Astrocyte of the hippocampus (primary cell): ENCODE data around the gene NCOR2.
"Not testable (repeated sequence)": the region's sequence is repeated elsewhere in the genome, so short reads cannot be mapped to it uniquely, and the experiment has no call there.

ENCODE experiments used
- DNase-seq: peaks from one replicate; pipeline ENCODE4 v3.0.0; 2011; ENCODE audit warnings: low read depth, low spot score

The NCOR2 gene

DNA sequence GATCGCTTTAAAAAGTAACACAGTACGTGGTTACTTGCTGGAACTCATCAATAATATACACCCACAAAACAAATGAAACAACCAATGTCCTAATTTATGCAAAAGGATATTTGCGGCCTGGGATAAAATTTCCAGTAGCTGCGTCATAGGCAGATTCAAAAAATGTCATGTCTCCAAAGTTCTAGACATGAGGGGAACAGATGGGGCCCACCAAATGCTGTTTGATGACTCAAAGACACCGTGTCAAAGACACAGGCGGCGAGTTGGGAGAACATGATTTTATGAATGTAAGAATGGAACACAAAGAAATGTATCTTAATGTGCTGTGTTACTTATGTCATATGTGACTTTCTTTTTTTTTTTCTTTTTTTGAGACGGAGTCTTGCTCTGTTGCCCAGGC lies 34.3 kb upstream of the NCOR2 start:
- DNase-seq = no peak

DNA sequence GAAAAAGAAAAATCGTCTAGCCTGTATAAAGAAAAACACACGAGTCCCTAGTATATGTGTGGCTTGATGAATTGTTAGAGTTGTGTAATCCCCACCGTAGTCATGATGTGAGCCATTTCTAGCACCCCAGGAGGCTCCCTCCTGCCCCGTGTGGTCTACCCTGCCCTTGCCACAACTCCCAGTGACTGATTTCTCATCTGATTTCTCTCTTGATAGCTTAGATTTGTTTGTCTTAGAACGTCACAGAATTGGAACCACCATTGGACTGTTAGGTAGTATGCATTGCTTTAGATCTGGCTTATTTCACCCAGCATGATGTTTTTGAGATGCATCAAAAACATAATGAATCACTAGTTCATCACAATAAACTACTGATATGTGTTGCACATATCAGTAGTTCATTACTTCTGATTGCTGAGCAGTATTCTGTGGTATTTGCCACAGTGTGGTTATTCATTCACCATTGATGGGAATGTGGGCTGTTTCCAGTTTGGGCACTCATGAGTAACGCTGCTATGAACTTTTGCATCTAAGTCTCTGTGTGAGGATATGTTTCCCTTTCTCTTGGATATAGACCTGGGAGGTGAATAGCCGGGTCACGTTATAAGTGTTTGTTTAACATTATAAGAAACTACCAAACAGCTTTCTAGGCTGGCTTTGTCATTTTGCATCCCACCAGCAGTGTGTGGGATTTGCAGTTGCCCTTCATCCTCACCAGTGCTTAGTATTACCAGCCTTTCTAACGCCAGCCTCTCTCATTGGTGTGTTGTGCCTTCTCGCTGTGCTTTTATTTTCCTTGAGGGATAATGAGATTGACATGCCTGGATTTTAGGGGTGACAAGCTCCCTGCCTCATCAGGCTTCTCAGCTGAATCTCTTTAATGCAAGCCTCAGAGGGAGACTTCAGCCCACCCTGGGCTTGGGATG lies 31.9 kb upstream of the NCOR2 start:
- peak; percentile 46 for DNase-seq

DNA sequence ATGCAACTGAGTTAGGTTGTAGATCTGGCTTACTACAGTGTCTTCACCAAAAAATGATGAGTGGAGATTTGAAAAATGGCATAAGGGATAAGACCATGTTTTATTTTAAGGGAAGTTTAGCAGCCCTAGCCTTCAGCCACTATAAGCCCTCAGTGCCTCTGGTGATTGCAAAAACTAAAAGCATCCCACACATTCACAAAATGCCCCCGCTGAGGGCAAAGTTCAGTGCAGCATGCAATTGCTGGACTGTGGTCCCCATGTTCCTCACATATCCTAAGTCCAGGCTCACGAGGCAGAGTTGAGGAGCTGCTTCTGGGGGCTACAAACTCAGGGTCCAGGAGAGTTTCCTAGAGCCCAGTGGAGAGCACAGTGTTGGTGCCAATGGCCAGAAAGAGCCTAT lies 29.6 kb upstream of the NCOR2 start:
- no peak for DNase-seq

DNA sequence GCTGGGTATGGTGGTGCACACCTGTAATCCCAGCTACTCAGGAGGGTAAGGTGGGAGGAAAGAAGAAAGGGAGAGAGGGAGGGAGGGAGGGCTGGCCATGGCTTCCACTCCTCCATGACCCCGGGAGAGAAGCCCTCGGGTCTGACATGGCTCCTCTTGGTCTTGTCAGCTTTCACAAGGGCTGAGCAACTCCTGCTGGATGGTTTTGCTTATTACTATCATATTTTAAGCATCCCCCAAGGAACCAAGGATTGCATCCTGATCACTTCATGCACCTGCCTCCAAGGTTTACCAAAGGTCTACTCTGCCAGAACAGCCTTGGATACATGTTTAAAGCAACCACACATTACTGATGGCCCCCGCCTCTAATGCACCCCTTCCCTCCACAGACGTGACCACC lies 28.0 kb upstream of the NCOR2 start:
- DNase-seq = no peak

DNA sequence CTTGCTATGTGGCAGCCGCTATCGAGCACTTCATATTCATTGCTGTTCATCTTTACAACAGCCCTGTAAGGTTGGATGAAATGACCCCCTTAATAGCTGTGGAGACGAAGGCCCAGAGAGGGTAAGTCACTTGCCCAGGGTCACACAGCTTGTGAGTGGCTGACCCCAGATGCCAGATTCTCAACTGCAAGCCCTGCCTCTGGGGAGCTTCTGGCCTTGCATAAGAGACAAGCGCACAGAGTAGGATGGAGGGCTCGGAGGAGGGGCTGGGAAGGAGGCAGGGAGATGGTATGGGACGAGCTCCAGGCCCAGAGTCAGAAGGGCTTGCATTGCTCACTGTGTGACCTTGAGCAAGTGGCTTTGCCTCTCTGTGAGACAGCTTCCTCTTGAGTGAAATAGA lies 27.4 kb upstream of the NCOR2 start:
- DNase-seq = no peak

DNA sequence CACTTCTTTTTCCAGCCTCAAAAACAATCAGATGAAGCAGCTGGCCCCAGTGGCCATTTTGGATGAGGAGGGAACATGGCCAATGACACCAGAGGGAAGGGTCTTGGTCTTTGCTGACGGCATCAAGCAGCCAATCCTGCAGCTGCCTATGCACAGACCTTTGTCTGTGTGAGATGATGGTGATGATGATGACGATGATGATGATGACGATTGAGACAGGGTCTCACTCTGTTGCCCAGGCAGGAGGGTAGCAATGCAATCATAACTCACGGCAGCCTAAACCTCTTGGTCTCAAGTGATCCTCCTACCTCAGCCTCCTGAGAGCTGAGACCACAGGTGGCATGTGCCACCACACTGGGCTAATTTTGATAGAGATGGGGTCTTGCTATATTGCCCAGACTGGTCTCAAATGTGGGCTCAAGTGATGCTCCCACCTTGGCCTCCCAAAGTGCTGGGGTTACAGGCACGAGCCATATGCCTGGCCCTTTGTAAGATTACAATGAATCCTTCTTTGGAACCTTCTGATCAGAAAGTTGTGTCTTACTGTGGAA lies 26.5 kb upstream of the NCOR2 start:
- no peak for DNase-seq

DNA sequence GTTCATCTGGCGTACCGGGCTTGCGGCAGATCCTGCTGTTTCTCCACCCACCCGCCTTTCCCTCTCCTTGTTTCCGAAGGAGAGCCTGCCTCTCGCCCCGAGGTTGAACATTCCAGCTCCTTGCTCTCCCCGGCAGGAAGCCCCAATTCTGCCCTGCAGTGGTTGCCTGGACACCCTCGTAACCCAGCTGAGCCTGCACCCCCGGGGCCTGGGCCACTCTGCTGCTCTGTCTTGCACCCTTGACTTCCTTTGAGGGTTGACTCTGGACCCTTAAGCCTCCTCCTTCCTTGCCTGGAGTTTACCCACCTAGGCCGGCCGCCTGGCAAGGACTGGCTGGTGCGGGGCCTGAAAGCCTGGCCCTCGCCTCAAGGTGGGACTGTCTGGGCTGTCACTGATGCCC lies 25.8 kb upstream of the NCOR2 start:
- no peak for DNase-seq

DNA sequence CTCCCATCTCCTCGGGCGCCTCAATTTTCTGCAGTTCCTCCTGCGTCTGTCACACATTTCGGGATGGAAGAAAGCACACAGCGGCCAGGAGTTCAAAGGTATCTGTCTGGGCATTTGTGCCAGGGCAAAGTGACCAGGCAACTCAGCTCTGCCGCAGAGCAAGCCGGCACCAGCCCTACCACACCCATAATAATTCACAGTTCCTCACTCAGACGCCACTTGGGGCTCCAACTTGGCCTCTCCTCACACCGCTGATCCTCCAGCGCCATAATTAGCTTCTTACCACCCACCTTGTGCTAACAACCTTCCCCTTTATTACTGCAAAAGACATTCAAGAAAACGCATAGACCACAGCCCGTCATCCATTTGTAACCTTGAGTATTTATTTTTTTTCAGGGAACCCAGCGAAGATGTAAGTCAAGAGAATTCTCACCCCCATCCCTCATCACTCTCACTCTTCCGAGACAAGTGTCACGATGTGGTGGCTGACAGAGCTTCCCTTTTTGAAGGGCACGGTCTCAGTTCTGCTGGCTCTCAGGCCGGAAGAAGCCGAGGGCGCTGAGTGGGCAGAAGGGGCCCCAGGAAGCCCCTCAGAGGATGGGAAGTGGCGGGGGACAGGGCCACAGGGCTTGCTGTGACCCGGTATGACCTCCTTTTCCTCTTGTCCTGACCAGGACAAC lies 25.2 kb upstream of the NCOR2 start:
- no peak for DNase-seq

DNA sequence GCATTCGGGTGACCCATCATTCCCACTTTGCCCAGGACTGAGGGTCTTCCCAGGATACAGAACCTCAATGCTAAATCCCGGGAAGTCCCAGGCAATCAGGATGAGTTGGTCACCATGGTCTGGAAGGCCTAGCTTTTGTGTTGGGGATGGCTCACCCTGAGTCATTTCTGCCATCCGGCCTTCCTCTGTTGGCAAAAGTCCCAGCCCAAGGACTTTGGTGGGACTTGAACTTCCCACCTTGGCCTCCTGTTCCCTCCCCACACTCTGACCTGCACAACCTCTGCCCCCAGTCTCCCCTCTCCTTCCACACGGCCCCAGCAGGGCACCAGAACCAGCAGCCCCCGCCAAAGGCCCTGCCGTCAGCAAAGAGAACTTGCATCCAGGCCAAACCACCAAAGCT lies 24.6 kb upstream of the NCOR2 start:
- peak; percentile 54 for DNase-seq

DNA sequence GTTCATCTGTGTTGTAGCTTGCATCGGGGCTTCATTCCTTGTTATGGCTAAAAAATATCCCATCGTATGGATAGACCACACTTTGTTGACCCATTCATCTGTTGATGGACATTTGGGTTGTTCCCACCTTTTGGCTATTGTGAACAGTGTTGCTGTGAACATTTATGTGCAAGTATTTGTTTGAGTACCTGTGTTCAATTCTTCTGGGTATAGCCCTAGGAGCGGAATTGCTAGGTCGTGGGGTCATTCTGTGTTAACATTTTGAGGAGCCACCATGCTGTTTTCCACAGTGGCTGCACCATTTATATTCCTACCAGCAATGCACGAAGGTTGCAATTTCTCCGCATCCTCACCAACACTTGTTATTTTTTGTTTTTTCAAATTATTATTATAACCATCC lies 23.0 kb upstream of the NCOR2 start:
- no peak for DNase-seq

DNA sequence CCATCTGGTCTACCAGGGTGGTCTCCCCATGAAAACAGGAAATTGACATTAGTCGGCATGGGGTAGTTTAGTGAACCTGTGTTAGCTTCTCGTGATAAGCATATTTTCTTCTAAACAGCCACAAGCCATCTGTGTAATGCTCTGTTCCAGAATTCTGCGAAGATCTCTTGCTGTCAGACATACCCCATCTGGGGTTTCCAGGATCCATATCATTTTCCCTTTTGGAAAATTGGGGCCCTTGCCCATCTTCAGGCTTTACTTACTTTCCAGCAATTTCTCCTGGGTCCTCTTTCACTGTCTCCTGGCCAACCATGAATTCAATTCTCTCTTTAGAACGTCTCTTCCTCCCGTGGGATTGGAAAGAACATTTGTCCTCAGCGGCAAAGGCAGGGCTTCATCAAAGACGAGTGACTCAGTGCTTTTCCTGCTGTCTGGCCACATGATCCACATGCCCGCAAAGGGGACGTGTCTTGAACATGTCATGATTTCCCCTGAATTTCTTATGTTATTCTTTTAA lies 21.4 kb upstream of the NCOR2 start:
- DNase-seq = peak; percentile 58

DNA sequence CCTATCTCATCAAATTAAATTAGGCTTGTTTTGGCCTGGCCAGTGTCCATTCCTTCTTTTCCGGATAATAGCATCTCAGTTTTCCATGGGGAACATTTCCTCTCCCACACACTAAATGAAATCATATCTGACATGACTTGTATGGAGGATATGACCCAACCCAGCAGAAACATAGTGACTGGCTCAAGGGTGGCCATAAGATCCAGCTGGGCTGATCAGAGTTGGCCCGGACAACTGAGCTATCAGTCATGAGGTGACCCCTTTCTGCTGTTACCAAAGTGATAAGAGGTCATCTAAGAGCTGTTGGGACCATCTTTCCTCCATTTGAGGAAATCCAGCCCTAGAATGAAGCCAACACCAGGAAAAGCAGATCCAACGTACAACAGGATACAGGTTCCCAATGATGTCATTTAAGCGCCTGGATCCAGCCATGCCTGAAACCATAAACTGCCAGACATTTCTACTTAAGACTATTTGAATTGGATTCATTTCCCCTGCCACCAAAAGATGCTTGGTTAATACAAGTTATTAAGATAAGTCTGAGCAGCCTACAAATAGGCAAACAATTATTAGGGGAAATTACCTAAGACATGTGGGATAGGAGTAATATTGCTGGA lies 20.7 kb upstream of the NCOR2 start:
- DNase-seq = no peak

DNA sequence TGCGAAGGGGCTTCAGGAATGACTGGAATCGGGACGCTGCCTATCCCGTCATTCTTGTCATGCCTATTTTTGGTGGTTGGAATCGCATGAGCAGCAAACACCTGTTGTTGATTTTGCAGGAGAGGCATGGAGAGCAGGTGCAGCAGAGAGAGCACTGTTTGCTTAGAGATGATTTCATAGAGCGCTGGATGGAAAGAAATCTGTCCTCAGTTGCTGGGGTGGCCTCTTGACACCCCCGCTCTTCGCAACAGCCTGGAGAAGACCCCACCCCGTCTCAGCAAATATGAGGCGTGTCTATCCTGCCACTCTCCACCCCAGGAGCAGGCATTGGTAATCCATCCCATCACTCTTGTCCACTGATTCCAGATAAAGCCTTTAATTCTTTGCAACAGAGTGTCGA lies 19.3 kb upstream of the NCOR2 start:
- DNase-seq = no peak

DNA sequence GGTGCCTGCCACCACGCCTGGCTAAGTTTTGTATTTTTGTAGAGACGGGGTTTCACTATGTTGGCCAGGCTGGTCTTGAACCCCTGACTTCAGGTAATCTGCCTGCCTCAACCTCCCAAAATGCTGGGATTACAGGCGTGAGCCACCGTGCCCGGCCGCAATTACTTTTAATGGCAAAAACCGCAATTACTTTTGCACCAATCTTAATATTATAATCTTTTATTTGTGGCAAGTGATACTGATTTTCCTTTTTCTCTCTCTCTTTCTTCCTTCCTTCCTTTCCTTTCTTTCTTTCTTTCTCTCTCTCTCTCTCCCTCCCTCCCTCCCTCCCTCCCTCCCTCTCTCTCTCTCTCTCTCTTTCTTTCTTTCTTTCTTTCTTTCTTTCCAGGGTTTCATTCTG lies 17.1 kb upstream of the NCOR2 start:
- DNase-seq = not testable (repeated sequence)

DNA sequence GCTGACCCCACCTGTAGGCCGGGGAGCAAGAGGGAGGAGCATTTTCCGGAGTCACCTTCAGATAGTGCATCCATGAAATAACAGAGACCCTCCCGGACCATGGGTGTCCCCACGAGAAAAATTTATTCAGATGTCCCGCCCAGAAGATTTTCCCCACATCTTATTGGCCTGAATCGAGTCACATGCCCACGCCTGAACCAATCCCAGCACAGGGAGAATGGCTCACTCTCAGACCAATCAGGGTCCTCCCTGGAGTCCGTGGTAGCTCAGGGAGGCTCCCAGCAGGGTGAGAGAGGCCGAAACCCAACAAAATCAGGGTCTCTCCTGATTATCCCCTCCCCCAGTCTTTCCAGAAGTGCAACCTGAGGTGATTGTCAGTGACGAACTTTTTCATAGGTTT lies 16.4 kb upstream of the NCOR2 start:
- DNase-seq = no peak

DNA sequence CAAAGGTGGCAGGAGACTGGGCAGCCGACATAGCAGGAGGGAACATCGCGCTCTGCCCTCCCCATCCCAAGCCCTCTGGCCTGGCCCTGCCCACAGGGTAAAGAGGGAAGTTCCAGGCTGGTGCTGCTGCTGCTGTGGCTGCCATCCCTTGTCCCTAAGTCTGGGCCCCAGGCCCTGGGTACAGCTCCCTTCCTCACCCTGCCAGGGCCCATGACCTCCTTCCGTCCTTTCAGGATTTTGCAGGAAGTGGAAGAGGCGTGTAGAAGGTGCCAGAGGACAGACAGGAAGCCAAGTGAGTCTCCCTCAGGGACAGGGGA lies 14.7 kb upstream of the NCOR2 start:
- DNase-seq = no peak

DNA sequence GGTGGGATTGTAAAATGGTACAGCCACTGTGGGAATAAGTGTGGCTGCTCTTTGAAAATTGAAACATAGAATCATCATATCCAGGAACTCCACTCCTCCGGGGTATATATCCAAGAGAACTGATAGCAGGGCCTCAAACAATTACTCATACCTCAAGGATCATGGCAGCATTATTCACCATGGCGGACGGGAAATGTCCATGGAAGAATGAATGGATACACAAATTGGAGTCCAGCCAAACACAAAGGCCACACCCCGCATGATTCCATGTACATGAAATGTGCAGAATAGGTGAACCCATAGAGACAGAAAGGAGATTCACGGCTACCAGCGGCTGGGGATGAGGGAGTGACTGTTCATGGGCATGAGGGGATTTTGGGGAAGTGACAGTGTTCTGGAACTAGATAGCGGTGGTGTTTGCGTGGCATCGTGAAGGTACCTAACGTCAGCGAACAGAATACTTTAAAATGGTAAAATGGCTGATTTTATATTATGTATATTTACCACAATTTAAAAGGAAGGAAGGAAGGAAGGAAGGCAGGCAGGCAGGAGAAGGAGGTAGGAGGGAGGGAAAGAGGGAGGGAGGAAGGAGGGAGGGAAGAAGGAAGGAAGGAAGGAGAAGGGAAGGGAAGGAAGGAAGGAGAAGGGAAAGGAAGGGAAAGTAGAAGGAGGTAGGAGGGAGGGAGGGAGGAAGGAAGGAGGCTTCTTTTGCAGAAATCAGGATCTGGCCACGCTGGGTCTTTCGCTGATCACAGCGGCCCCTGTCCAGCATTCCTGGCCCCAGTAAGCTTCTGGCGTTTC lies 14.1 kb upstream of the NCOR2 start:
- DNase-seq = no peak

DNA sequence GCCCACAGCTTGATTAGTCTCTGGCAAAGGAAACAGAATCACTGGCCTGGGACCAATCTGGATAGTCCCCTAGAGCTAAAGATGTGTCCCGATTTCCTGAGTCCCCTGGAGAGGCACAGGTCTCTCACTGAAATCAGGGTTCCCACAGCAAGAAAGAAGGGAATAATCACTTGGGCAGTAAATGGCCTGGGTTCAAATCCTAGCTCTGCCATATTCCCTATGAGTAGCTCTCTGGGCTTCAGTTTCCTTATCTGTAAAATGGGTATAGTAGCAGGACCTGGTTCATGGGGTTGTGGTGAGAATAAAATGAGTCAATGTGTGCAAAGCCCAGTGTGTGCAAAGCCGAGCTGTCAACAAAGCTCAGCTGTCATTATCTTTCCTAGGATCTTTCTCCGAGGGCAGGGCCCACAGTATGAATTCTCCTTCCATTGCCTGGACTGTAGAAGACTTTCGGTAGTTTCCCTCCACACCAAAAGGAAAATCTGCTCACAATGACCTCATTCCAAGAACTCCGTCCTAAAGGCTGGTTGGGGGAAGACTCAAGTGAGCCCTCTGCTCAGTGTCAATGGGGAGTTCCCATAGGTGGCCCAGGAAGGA lies 12.6 kb upstream of the NCOR2 start:
- DNase-seq = no peak

DNA sequence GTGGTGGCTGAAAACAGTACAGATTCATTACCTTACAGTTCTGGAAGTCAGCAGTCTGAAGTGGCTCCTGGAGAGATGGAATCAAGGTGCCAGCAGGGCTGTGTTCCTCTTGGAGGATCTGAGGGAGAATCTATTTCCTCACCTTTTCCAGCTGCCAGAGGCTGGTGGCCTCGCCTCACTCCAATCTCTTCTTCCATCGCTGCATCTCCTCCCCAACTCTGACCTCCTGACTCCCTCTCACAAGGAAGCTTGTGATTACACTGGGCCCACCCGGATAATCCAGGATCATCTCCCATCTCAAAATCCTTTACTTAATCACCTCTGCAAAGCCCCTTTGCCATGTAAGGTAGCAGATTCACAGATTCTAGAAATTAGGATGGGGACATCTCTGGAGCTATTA lies 11.4 kb upstream of the NCOR2 start:
- DNase-seq = no peak

DNA sequence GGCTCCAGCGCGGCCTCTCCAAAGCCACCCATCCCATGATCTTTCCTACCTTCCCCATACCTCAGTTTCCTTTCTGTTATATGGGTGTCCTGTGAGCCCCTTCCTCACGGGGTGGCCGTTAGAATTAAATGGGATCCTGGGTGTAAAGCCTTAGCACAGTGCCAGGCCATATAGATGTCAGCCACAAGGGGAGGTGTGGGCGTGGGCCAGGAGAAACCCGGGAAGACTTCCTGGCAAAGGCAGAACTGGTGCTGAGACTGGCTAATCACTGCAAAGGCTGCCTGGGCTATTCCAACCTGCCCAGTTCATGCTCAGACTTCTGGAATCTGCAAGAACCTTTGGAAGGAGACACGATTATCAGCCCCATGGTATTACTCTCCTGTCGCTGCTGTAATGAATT lies 11.0 kb upstream of the NCOR2 start:
- no peak for DNase-seq

DNA sequence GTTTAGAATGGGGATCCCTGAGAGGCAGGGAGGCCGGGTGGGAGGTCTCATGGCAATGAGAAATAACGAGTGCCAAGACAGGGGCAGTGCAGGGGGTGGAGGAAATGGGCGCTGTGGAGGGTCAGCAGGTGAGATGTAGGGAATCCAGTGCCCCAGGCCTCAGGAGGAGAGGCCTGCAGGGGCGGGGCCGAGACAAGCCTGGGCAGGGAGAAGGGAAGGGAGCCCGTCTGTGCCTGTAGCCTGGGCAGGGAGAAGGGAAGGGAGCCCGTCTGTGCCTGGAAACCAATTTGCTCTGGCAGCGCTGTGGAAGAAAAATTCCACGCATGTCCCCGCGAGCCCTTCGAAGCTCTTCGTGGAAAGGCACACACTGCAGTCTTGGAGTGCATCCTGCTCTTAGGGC lies 10.6 kb upstream of the NCOR2 start:
- DNase-seq = no peak
